ENCODE results near the gene ITIH3. TPM values are rescaled to one million over a fixed set of nuclear protein-coding genes. Genes with fewer than 3 reads are reported as not detected.

The ITIH3 gene
- total RNA-seq, 2 donors from 2014 or later, result not detected

DNA sequence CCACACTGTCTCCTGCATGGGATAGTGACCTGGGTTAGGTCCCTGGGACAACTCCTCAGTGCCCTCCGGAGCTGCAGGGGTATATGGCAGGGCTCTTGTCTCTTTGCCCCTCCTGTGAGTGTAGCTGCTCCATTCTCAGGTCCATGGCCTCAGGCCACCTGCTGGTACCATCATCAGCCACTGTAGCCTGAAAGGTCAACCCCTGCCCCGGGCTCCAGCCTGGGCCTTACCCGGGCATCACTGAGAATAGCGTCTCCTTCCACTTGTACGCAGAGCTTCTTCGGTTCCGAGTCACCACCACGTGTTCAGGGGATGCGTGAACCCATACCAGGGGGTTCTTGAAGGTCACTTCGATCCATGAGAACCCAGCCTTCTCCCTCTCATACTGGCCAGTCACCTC lies 22.1 kb downstream of the ITIH3 start:
- 88 to 98% methylated on average over 7 to 10 of the region's 10 CpGs for whole genome bisulfite sequencing, 2 experiments (ENCODE audit: insufficient coverage in 1 of 2, insufficient read length in 1 of 2)
- no peaks in the 10 kb centered on the region for H3K36me3 Mint-ChIP-seq (ENCODE audit: low read depth)

DNA sequence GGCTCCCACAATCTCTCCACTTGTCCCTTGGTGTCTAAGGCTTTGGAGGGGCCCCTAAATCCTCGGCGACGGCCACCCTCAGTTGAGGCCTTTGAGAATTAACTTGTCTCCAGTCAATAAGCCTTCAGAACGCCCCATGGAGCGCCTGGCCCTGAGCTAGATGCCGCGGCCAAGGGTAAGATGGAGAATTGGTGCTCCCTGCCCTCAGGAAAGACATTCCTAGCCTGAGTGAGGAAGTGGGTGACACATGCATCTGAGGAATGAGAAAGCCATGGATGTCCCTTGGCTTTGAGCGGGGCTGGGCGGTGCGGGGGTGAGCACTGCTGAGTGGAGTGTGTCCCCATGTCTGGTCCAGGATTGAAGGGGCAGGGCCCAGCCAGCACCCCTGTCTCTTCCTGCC lies 22.6 kb downstream of the ITIH3 start:
- 93 to 97% methylated on average over 10 of the region's 10 CpGs for WGBS, 2 experiments (ENCODE audit: insufficient coverage in 1 of 2, insufficient read length in 1 of 2)

More for the DNA sequence above, 22.1 kb downstream of the ITIH3 start:
- H3K4me1 ChIP-seq (ENCODE audit: control insufficient read depth, insufficient read depth, low read length), result peaks cover 3% of the 10 kb centered on the region
- Mint-ChIP-seq H3K4me3 (no peak overlapping the region), H3K27me3 (ENCODE audit: insufficient read depth) (peaks cover 2% of the 10 kb centered on the region), H3K27ac (no peak overlapping the region), H3K4me1 (peaks cover 1% of the 10 kb centered on the region), H3K9me3 (no peaks in the 10 kb centered on the region)
- no peaks in the 10 kb centered on the region for H3K36me3 ChIP-seq (ENCODE audit: control insufficient read depth, insufficient read depth, low read length)
- H3K9ac ChIP-seq (ENCODE audit: extremely low read depth, low read length, poor library complexity, severe bottlenecking), result no peak overlapping the region
- TF ChIP-seq, protein P1, sequence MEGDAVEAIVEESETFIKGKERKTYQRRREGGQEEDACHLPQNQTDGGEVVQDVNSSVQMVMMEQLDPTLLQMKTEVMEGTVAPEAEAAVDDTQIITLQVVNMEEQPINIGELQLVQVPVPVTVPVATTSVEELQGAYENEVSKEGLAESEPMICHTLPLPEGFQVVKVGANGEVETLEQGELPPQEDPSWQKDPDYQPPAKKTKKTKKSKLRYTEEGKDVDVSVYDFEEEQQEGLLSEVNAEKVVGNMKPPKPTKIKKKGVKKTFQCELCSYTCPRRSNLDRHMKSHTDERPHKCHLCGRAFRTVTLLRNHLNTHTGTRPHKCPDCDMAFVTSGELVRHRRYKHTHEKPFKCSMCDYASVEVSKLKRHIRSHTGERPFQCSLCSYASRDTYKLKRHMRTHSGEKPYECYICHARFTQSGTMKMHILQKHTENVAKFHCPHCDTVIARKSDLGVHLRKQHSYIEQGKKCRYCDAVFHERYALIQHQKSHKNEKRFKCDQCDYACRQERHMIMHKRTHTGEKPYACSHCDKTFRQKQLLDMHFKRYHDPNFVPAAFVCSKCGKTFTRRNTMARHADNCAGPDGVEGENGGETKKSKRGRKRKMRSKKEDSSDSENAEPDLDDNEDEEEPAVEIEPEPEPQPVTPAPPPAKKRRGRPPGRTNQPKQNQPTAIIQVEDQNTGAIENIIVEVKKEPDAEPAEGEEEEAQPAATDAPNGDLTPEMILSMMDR (conservative IDR thresholded peaks at IDR 0.05), result no peak
- H3K4me3 ChIP-seq (ENCODE audit: low read length), result no peak overlapping the region
- H3K27me3 ChIP-seq (ENCODE audit: control insufficient read depth, insufficient read depth, low read length, poor library complexity, severe bottlenecking), result no peaks in the 10 kb centered on the region
- no peaks in the 10 kb centered on the region for H3K9me3 ChIP-seq (ENCODE audit: control insufficient read depth, low read length)
- no peak overlapping the region for H3K27ac ChIP-seq (ENCODE audit: low read depth, low read length)
- no peak for DNase-seq

DNA sequence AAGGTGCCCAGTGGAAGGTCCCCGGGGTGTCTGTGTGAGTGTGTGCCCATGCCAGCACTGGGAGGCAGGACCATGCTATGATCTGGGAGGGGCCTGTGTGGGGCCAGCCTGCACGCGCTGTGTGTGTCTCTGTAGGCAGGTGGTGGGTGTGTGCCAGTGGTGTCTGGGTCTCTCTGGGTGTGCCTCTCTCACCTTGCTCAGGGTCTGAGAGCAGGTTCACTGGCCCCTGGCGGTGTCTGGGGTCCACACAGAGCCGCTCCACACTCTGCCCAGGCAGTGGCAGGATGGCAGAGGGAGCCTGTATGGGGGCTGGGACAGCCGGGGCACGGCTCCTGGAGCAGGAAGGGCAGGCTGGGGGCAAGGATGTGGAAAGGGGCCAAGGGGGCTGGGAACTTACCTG lies 23.3 kb downstream of the ITIH3 start:
- Mint-ChIP-seq H3K27ac (no peak overlapping the region), H3K4me3 (no peak overlapping the region), H3K27me3 (ENCODE audit: insufficient read depth) (no peaks in the 10 kb centered on the region), H3K9me3 (no peaks in the 10 kb centered on the region), H3K36me3 (ENCODE audit: low read depth) (no peaks in the 10 kb centered on the region), H3K4me1 (peaks cover 1% of the 10 kb centered on the region)
- Histone ChIP-seq H3K27ac (ENCODE audit: low read depth, low read length) (no peak overlapping the region), H3K27me3 (ENCODE audit: control insufficient read depth, insufficient read depth, low read length, poor library complexity, severe bottlenecking) (no peaks in the 10 kb centered on the region), H3K4me3 (ENCODE audit: low read length) (no peak overlapping the region), H3K4me1 (ENCODE audit: control insufficient read depth, insufficient read depth, low read length) (peaks cover 3% of the 10 kb centered on the region), H3K9ac (ENCODE audit: extremely low read depth, low read length, poor library complexity, severe bottlenecking) (no peak overlapping the region), H3K9me3 (ENCODE audit: control insufficient read depth, low read length) (no peaks in the 10 kb centered on the region), H3K36me3 (ENCODE audit: control insufficient read depth, insufficient read depth, low read length) (no peaks in the 10 kb centered on the region)
- DNase-seq, result no peak
- 92 to 100% methylated on average over 1 to 7 of the region's 7 CpGs for WGBS, 2 experiments (ENCODE audit: insufficient coverage in 1 of 2, insufficient read length in 1 of 2)
- TF ChIP-seq, protein P1 (conservative IDR thresholded peaks at IDR 0.05), result no peak

More for the DNA sequence above, 22.6 kb downstream of the ITIH3 start:
- no peaks in the 10 kb centered on the region for H3K27me3 Mint-ChIP-seq (ENCODE audit: insufficient read depth)
- Histone ChIP-seq H3K9me3 (ENCODE audit: control insufficient read depth, low read length) (no peaks in the 10 kb centered on the region), H3K9ac (ENCODE audit: extremely low read depth, low read length, poor library complexity, severe bottlenecking) (no peak overlapping the region), H3K36me3 (ENCODE audit: control insufficient read depth, insufficient read depth, low read length) (no peaks in the 10 kb centered on the region), H3K4me1 (ENCODE audit: control insufficient read depth, insufficient read depth, low read length) (peaks cover 3% of the 10 kb centered on the region), H3K4me3 (ENCODE audit: low read length) (no peak overlapping the region), H3K27ac (ENCODE audit: low read depth, low read length) (no peak overlapping the region), H3K27me3 (ENCODE audit: control insufficient read depth, insufficient read depth, low read length, poor library complexity, severe bottlenecking) (no peaks in the 10 kb centered on the region)
- H3K27ac Mint-ChIP-seq, result no peak overlapping the region
- H3K4me1 Mint-ChIP-seq, result peaks cover 1% of the 10 kb centered on the region
- no peak overlapping the region for H3K4me3 Mint-ChIP-seq
- no peaks in the 10 kb centered on the region for H3K9me3 Mint-ChIP-seq
- no peak for DNase-seq
- TF ChIP-seq, protein P1 (conservative IDR thresholded peaks at IDR 0.05), result no peak
- H3K36me3 Mint-ChIP-seq (ENCODE audit: low read depth), result no peaks in the 10 kb centered on the region

Measured in endodermal cell (in vitro differentiated cells).